Endothelial cell of umbilical vein (primary cell): ENCODE measurements around the gene NOD1. TPM values are rescaled to one million over a fixed set of nuclear protein-coding genes. Genes with fewer than 3 reads are reported as not detected.
A peak's percentile ranks its signal among the peaks of the same experiment; 100 is the strongest.

Experiments
- BruUV-seq: library from RNA; stranded (reverse); fragments of 400-500 nt; replicated peaks from 2 replicates; lab custom pipeline; 2021; lab: Mats Ljungman, UMichigan
- CTCF ChIA-PET: fragments of 300-600, 350-600 bp; sonication (Branson Sonifier 250); formaldehyde crosslinking; loops from one replicate; lab custom pipeline; 2021; ENCODE audit warnings: antibody characterized with exemption, inconsistent platforms; lab: Charles Lee
- POLR2A ChIA-PET: fragments of 300-600, 350-600 bp; sonication (Branson Sonifier 250); formaldehyde crosslinking; loops from one replicate; lab custom pipeline; 2021; ENCODE audit warnings: antibody characterized with exemption, inconsistent platforms; lab: Charles Lee
- DNase-seq: peaks from one replicate; pipeline ENCODE4 v3.0.0-alpha.2; 2011; ENCODE audit warnings: low read depth, low spot score
- FAIRE-seq: peaks from 2 replicates; lab custom pipeline; 2011; peaks lifted over from hg19 to GRCh38; lab: Jason Lieb, UNC
- H2AFZ ChIP-seq: 2 replicates; pipeline ENCODE4 v1.6.0; 2012; ENCODE audit warnings: low read depth, low read length, control low read depth, inconsistent platforms
- H3K27ac ChIP-seq: 2 replicates; pipeline ENCODE4 v1.5.1; 2011; ENCODE audit warnings: low read depth, mild to moderate bottlenecking, control low read depth, low read length, moderate library complexity; ENCODE audit not compliant: insufficient read depth
- H3K27me3 ChIP-seq, 2 experiments: 2 replicates each; pipeline versions ENCODE4 v1.6.0 to v1.6.1; 2011; ENCODE audit warnings: low read length in 2 of 2, mixed read lengths in 1 of 2; ENCODE audit not compliant: control insufficient read depth in 2 of 2, insufficient read depth in 2 of 2
- H3K36me3 ChIP-seq, 2 experiments: 2 replicates in 1 of 2; 3 replicates in 1 of 2; pipeline ENCODE4 v1.5.1; 2011; ENCODE audit warnings: low read length in 2 of 2, mild to moderate bottlenecking in 1 of 2, moderate library complexity in 1 of 2; ENCODE audit not compliant: control insufficient read depth in 2 of 2, insufficient read depth in 2 of 2; ENCODE audit errors: extremely low read depth in 1 of 2
- H3K4me1 ChIP-seq: 3 replicates; pipeline ENCODE4 v1.5.1; 2011; ENCODE audit warnings: mild to moderate bottlenecking, low read length; ENCODE audit not compliant: control insufficient read depth, insufficient read depth; ENCODE audit errors: extremely low read depth
- H3K4me2 ChIP-seq: 2 replicates; pipeline ENCODE4 v1.6.1; 2011; ENCODE audit warnings: low read length, control low read depth, mixed read lengths; ENCODE audit not compliant: insufficient read depth
- H3K4me3 ChIP-seq, 3 experiments: fragments of 200-600 bp in 1 of 3; sonication (generic), shearing (Covaris generic) in 1 of 3; replicated peaks in 1 of 3; 2 replicates each; pipeline ENCODE4 v1.5.1; 2011 to 2016; ENCODE audit warnings: control low read depth in 3 of 3, low read length in 3 of 3, mild to moderate bottlenecking in 2 of 3, inconsistent platforms in 1 of 3, low read depth in 1 of 3, moderate library complexity in 1 of 3; ENCODE audit not compliant: insufficient read depth in 1 of 3
- H3K79me2 ChIP-seq: 2 replicates; pipeline ENCODE4 v1.6.0; 2012; ENCODE audit warnings: low read length, inconsistent platforms; ENCODE audit not compliant: control insufficient read depth, insufficient read depth
- H3K9ac ChIP-seq: replicated peaks from 2 replicates; pipeline ENCODE3; 2011; ENCODE audit warnings: low read length, control low read depth; ENCODE audit not compliant: insufficient read depth; ENCODE audit errors: extremely low read depth
- H3K9me1 ChIP-seq: replicated peaks from 3 replicates; pipeline ENCODE4 v1.6.0; 2011; ENCODE audit warnings: mild to moderate bottlenecking, low read length; ENCODE audit not compliant: control insufficient read depth, insufficient read depth; ENCODE audit errors: extremely low read depth
- H3K9me3 ChIP-seq: replicated peaks from 2 replicates; pipeline ENCODE4 v1.5.1; 2012; ENCODE audit warnings: low read length, inconsistent platforms; ENCODE audit not compliant: control insufficient read depth, insufficient read depth
- H4K20me1 ChIP-seq: replicated peaks from 2 replicates; pipeline ENCODE3; 2011; ENCODE audit warnings: mild to moderate bottlenecking, low read length; ENCODE audit not compliant: control insufficient read depth, insufficient read depth; ENCODE audit errors: extremely low read depth
- EZH2 ChIP-seq: IDR thresholded peaks from 2 replicates; pipeline ENCODE4 v1.6.1; 2012; ENCODE audit warnings: borderline replicate concordance, low read depth, mild to moderate bottlenecking, moderate library complexity, low read length, inconsistent platforms; ENCODE audit not compliant: severe bottlenecking
- FOS ChIP-seq: IDR thresholded peaks from 2 replicates; pipeline ENCODE4 v1.6.1; 2011; ENCODE audit warnings: mild to moderate bottlenecking, low read length, moderate library complexity, borderline replicate concordance; ENCODE audit not compliant: insufficient read depth
- GATA2 ChIP-seq: IDR thresholded peaks from 2 replicates; pipeline ENCODE4 v1.7.0; 2011; ENCODE audit warnings: low read depth, mild to moderate bottlenecking, moderate library complexity, mixed read lengths, low read length; ENCODE audit not compliant: insufficient read length, insufficient read depth
- JUN ChIP-seq: IDR thresholded peaks from 2 replicates; pipeline ENCODE4 v1.6.1; 2011; ENCODE audit warnings: borderline replicate concordance, low read depth; ENCODE audit not compliant: insufficient read length, insufficient read depth
- MYC ChIP-seq: IDR thresholded peaks from one replicate; pipeline ENCODE4 v1.6.1; 2011; ENCODE audit warnings: mild to moderate bottlenecking, low read depth, low read length
- POLR2A ChIP-seq: IDR thresholded peaks from 2 replicates; pipeline ENCODE4 v1.6.1; 2012; ENCODE audit warnings: low read depth, mild to moderate bottlenecking, control low read depth, low read length
- POLR2AphosphoS5 ChIP-seq: IDR thresholded peaks from 2 replicates; pipeline ENCODE4 v1.6.1; 2012; ENCODE audit warnings: low read depth, mild to moderate bottlenecking, control low read depth, low read length, moderate library complexity; ENCODE audit not compliant: insufficient read depth
- dilution Hi-C: fragments of 300-500 bp; cut with MboI; formaldehyde crosslinking; loops from one replicate; pipeline ENCODE4 v1.15.0; 2019; ENCODE audit warnings: low sequenced_read_pairs; ENCODE audit not compliant: extremely low pct_ligation_motif_present
- intact Hi-C: fragments of 100-400 bp; cut with micrococcal nuclease; formaldehyde crosslinking; loops from one replicate; pipeline ENCODE4 v1.10.0; 2022
- polyA plus RNA-seq, 4 experiments: library from polyadenylated mRNA; depleted of rRNA in 3 of 4; stranded (reverse) in 3 of 4; unstranded in 1 of 4; fragments of >200 nt; gene quantifications; 2 replicates each; pipeline versions ENCODE4 v1.2.1 to v1.2.3, GENCODE V29; 2011 to 2012; ENCODE audit warnings: missing spikeins in 1 of 4
- total RNA-seq: library from RNA; stranded (reverse); gene quantifications from 2 replicates; pipeline ENCODE4 v1.2.3, GENCODE V29; 2021
- TF ChIP-seq, protein P1 (sequence below): IDR thresholded peaks from 2 replicates; pipeline ENCODE4 v1.6.1; 2011; ENCODE audit not compliant: insufficient read depth, insufficient read length
- TF ChIP-seq, protein P2 (sequence below), 2 donors: IDR thresholded peaks; 1 replicate in 1 of 2; 2 replicates in 1 of 2; pipeline ENCODE4 v1.5.1; 2011; ENCODE audit warnings: low read length in 2 of 2, mild to moderate bottlenecking in 2 of 2, moderate library complexity in 2 of 2, control low read depth in 1 of 2, inconsistent platforms in 1 of 2, low read depth in 1 of 2; ENCODE audit not compliant: insufficient read depth in 1 of 2; ENCODE audit errors: extremely low read depth in 1 of 2

NOD1 gene
- total and polyA plus RNA-seq, 2 donors (not counting 3 experiments of a cell fraction or from before 2014, with no cell fraction given) = 22.1 to 39.2 TPM

DNA sequence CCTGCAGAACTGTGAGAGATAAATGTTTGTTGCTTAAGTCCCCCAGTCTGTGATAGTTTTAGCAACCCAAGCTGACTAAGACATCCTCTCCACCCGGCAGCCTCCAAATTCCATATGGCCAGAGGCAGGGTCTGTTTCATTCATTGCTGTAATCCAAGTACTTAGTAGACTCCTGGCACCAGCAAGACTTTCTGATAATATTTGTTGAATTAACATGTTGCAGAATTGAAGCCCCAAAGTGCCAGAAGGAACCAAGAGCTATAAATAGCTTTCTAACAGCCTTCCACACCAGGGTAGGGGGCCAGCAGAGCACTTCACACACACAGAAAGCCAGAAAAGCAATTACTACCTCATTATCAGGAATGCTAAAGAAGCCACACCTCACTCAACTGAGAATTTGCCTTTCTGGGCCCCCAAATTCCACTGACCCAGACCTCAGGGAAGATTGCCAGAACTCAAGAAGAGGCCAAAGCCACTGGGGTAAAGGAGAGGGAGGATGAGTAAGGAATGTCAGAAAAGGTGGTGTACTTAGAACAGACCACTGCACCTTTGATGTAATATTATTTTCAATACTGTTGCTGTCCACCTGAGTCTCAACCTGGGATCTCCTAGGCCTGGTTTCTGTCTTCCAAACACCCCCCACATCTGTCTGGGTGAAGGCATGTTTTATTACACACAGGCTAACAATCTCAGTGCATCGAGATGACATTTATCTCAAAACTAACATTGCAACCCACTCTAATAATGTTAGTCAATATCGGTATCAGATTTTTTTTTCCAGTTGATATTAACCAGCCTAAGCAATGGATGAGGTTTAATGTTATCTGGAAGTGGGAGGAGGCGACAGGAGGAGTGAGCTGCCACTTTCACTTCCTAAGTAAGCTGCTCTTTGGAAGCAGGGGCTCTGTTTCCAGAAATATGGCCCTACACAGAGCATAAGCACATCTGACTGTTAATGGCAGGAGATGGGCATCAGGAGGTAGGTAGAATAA, 5.5 kb downstream of the NOD1 start:
- dilution Hi-C loops = no loop called here
- CTCF ChIA-PET = no interaction called here
- Histone ChIP-seq H3K9ac (no peak overlapping the region), H2AFZ (no peak overlapping the region), H3K36me3 (no peaks in the 10 kb centered on the region), H3K4me1 (peaks cover 83% of the 10 kb centered on the region), H3K79me2 (peaks cover 79% of the 10 kb centered on the region), H3K27ac (peak overlapping the region; percentile 93), H3K4me2 (peak overlapping the region; percentile 56), H3K9me1 (no peaks in the 10 kb centered on the region), H3K9me3 (no peaks in the 10 kb centered on the region), H3K4me3 (no peak overlapping the region), H4K20me1 (no peaks in the 10 kb centered on the region), H3K27me3 (no peaks in the 10 kb centered on the region)
- no TSS peak for BruUV-seq
- DNase-seq (peak; percentile 37), FAIRE-seq (no peak)
- intact Hi-C loops = no loop called here
- POLR2A ChIA-PET = interaction anchor here (1.0 kb wide), 1 partner anchor 13 kb away, joined by 3 read pairs; no protein-coding TSS in a partner anchor
- no peak for TF ChIP-seq FOS
- TF ChIP-seq POLR2AphosphoS5 = no peak

DNA sequence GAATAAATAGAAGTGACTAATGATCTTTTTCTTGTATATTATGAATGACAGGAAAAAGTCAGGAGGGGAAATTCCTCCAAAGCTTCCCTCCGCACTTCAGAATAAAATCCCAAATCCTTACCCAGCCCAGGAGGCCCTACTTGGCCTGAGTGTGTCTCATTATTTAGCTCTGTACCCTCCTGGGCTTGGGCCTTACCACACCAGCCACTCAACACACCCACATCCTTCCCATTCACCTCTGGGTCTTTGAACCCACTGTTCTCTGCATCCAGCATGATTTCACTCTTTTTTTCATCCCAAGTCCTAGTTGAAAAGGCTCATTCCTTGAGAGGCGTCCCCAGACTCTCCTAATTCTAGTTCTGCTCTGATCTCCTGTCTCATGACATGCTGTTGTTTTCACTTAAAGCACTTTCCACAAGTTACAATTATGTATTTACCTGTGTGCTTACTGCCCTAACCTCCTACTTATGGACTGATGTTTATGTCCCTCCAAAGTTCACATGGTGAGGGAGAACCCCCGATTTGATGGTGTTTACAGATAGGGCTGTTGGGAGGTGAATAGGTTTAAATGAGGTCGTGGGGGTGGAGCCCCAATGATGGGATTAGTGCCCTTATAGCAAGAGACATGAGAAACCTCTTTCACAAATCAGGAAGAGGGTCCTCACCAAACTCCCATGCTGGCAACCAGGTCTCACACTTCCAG, 6.4 kb downstream of the NOD1 start:
- Histone ChIP-seq H3K79me2 (peaks cover 84% of the 10 kb centered on the region), H3K9me1 (no peaks in the 10 kb centered on the region), H3K9me3 (no peaks in the 10 kb centered on the region), H3K27ac (peak overlapping the region; percentile 93), H3K9ac (peak overlapping the region; percentile 40), H3K4me3 (no peak overlapping the region), H4K20me1 (no peaks in the 10 kb centered on the region), H3K36me3 (no peaks in the 10 kb centered on the region), H2AFZ (no peak overlapping the region), H3K4me1 (peaks cover 82% of the 10 kb centered on the region), H3K27me3 (no peaks in the 10 kb centered on the region), H3K4me2 (peak overlapping the region; percentile 56)
- no peak for FAIRE-seq
- BruUV-seq = no TSS peak
- peak; percentile 68 for DNase-seq
- ChIA-PET POLR2A (no interaction called here), CTCF (interaction anchor here (1.2 to 1.6 kb wide), 4 partner anchors 11 to 309 kb away, joined by 4 to 8 read pairs (median 6); no protein-coding TSS in a partner anchor)
- dilution Hi-C loops = no loop called here
- TF ChIP-seq POLR2AphosphoS5 (no peak), FOS (no peak), GATA2 (no peak), POLR2A (no peak), JUN (no peak), MYC (no peak), EZH2 (no peak)
- TF ChIP-seq, protein P1, sequence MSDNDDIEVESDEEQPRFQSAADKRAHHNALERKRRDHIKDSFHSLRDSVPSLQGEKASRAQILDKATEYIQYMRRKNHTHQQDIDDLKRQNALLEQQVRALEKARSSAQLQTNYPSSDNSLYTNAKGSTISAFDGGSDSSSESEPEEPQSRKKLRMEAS = no peak
- TF ChIP-seq, protein P2, sequence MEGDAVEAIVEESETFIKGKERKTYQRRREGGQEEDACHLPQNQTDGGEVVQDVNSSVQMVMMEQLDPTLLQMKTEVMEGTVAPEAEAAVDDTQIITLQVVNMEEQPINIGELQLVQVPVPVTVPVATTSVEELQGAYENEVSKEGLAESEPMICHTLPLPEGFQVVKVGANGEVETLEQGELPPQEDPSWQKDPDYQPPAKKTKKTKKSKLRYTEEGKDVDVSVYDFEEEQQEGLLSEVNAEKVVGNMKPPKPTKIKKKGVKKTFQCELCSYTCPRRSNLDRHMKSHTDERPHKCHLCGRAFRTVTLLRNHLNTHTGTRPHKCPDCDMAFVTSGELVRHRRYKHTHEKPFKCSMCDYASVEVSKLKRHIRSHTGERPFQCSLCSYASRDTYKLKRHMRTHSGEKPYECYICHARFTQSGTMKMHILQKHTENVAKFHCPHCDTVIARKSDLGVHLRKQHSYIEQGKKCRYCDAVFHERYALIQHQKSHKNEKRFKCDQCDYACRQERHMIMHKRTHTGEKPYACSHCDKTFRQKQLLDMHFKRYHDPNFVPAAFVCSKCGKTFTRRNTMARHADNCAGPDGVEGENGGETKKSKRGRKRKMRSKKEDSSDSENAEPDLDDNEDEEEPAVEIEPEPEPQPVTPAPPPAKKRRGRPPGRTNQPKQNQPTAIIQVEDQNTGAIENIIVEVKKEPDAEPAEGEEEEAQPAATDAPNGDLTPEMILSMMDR (IDR thresholded peaks at IDR 0.05; ENCODE audit: extremely low read depth in 1 of 2, insufficient read depth in 1 of 2, low read depth in 1 of 2, low read length in 2 of 2) = no peak
- intact Hi-C loops = no loop called here
